Fibroblast of peridontal ligament (primary cell): ENCODE measurements around the gene MBNL3.

ENCODE experiments used
- DNase-seq: peaks from one replicate; pipeline ENCODE4 v3.0.0-alpha.2; 2010; ENCODE audit errors: extremely low read depth

The MBNL3 gene

GRCh38 chrX:132414404-132414803, 74.4 kb downstream of the MBNL3 start:
- no peak for DNase-seq

DNA sequence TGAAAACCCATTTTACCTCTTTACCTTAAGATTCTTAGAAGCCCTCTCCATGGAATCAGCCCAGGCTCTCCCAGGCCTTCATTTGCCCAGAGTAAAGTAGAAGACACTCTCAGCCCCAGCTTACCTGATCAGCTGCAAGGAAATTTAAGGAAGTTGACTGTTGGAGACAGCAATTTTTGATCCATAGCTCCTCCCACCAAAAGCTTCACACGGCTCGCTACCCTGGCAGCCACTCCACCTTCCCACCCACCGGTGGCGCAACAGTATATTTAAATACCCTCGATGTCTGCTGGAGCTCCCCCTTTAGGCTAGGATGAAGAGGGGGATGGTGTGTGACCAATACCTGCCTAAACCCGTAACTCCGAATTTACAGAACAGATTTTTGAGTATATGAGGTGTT, 75.4 kb downstream of the MBNL3 start:
- no peak for DNase-seq

GRCh38 chrX:132412208-132412607, 76.6 kb downstream of the MBNL3 start:
- no peak for DNase-seq

- no peak for DNase-seq
Observed at GRCh38 chrX:132411310-132411977, 77.4 kb downstream of the MBNL3 start.

GRCh38 chrX:132409780-132410556, 78.9 kb downstream of the MBNL3 start:
- no peak for DNase-seq

- no peak for DNase-seq
Observed at GRCh38 chrX:132407691-132408090, 81.1 kb downstream of the MBNL3 start.

- no peak for DNase-seq
Observed at GRCh38 chrX:132406106-132406505, 82.7 kb downstream of the MBNL3 start.

DNA sequence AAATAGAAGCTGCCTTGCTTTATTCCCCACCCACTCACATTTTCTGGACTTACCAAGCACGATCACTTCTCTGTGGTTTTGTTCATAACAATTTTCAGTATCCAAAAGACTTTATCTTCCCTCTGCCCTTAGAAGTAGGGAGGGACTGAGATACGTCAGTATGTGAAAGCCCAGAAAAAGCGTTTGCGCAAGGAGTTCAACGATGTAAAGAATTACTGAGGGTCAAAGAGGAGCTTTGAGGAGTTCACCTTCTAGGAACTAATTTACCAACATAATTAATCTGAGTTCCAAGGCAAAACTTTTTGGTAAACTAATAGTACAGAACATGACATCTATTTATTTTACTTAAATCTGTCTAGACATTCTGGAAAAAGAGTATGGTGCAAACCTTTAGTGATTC, 84.6 kb downstream of the MBNL3 start:
- no peak for DNase-seq

GRCh38 chrX:132401935-132402334, 86.9 kb downstream of the MBNL3 start:
- DNase-seq: no peak

DNA sequence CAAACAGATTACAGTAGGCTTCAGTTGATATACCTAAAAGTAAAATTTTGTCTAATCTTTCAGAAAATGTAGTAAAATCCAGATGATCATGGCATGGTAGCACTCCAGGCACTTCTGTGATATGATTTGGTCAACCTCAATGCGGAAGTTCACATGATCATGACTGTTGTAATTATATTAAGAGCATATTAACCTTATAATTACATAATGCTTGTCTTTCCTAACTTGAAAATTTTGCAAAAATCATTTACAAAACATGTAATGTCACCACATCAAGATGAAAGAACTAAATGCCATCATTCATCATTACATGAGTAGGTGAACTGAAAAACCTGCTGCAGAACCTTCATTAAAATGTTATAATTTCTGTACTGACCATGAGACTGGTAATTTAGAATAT, 88.1 kb downstream of the MBNL3 start:
- no peak for DNase-seq

DNA sequence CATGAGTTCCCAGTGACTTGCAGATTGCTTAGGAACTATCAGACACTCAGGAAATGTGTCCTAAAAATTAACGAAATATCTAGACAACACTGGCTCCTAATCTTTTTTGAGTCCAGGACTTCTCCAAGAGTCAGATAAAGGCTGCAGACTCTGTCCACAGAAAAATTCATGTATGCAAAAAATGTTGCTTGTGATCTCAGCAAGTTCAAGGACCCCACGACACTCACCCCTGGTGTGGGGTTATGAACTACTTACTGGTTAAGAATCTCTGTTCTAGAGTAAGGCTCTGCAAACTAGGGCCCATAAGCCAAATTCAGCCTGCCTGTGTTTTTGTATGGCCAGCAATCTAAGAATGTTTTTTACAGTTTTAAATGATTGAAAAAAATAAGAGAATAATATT, 93.2 kb downstream of the MBNL3 start:
- DNase-seq: no peak

DNA sequence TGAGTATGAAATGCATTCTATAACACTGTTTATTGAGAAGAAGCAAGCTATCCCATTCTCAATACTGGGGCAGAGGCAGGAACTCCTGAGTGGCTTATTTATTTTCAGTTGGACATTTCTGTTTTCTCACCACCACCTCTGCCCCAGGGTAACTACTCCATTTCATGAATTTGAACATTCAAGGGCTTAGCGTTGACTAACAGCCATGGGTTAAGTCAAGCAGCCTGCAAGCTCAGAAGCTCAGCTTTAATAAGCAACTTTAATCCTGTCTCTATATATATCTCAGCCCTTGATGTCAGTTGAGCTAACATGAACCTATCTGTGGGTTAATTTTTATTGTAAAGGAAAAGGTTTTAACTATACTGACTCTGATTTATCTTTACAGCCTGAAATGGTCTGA, 93.8 kb downstream of the MBNL3 start:
- DNase-seq: no peak

GRCh38 chrX:132394591-132394990, 94.2 kb downstream of the MBNL3 start:
- no peak for DNase-seq

DNA sequence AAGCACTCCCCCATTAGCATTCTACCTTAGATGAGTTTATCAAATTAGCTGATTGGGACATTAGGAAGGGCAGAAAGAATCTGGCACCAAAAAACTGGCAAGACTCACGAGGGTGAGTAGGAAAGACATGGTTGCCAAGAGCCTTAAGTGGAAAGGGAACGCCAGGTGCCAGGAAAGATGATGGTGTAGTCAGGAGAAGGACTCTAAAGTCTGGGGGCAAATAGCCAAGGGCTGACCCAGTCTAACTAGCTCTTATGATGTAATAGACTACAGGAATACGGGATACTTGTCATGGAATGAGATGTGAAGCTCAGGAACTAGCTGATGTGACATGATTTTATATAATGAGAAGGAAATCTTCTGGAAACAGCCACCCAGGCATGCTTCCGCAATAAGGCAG, 94.8 kb downstream of the MBNL3 start:
- no peak for DNase-seq

- no peak for DNase-seq
Observed at GRCh38 chrX:132393485-132393884, 95.4 kb downstream of the MBNL3 start.

GRCh38 chrX:132393085-132393484, 95.8 kb downstream of the MBNL3 start:
- no peak for DNase-seq

- no peak for DNase-seq
Observed at GRCh38 chrX:132390792-132391191, 98.0 kb downstream of the MBNL3 start.

GRCh38 chrX:132389480-132389879, 99.4 kb downstream of the MBNL3 start:
- no peak for DNase-seq

- no peak for DNase-seq
Observed at GRCh38 chrX:132388371-132388770, 100.5 kb downstream of the MBNL3 start.

DNA sequence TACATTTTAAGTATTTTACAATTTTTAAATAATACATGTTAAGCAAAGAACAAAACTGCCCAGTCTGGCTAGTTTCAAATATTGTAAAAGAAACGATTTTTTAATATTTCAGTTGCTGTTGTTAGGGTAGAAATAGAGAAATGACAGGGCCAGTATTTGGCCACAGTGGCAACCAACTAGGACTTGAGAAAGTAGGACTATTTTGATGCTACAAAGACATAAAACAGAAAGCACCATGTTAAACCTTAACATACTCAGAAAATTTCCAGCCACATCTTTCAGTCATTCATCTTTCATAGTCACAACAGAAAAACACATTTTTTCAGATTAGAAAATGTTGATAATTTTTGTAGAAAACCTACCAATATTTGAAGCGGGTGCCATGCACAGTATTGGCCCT, 104.5 kb downstream of the MBNL3 start:
- DNase-seq: no peak

DNA sequence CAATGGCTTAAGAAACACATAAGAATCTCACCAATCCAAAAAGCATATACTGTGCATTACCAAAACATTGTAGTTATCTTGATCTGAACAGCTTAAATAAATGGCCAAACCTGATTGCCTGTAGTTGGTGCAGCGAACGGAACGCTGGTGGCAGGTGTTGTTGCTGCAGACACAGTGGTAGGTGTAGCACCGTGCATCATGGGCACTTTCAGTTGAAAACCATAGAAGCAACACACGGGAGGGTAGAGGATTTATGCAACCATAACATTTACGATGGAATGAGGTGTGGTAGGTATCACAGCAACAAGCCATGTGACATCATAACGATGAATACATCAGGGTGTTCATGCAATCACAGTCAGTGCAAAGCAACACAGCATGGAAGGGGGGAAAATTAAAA, 106.8 kb downstream of the MBNL3 start:
- no peak for DNase-seq

DNA sequence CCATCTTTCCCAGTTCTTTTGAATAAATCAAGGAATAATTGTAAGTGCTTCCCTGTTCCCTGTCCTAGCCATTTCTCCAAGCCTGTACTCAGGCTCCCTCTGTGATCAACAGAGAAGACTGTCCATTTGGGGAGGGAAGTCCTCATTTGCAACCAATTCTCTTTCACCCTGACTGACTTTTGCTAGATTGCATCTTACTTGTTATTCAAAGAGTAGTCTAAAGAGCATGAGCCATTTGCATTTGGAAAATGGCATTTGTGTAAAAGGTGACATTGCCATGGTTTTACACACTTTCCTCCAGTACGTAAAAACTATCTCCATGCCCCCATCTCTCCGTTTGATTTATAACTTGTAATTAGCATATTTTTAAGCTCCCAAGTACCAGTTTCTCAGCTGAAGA, 110.6 kb downstream of the MBNL3 start:
- DNase-seq: no peak

GRCh38 chrX:132375941-132376340, 112.9 kb downstream of the MBNL3 start:
- peak; percentile 2 for DNase-seq

DNA sequence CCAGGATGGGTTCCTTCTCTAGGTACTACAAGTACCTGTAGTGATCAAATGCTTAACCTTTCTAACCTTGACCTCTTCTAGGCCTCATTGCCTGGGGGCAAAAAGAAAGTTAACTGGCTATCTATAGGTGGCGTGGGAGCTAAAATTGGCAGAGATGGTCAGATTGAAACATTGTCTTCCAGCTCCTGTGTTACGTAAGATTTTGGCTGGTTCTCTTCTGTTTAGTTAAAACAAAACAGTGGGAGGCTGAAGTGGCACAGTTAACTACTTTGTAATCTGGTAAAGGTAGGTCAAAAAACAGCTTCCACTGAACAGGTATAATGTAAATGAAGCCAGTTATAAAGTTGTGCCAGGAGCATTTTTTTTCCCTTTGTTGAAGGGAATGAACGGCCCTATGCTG, 115.2 kb downstream of the MBNL3 start:
- peak; percentile 1 for DNase-seq
